ENCODE data around the gene AK8.

GRCh38 chr9:132820169-132820944 lies 57.7 kb downstream of the AK8 start:
- TF ChIP-seq CTCF (conservative IDR thresholded peaks at IDR 0.05; ENCODE audit: low read depth, low read length) (no peak), EZH2 (IDR thresholded peaks at IDR 0.05; ENCODE audit: borderline replicate concordance, low read depth, low read length, poor library complexity, severe bottlenecking) (no peak)
